Mammary epithelial cell (primary cell): ENCODE results near the gene HADH.

Experiments used
- CTCF ChIP-seq, 2 donors: IDR thresholded peaks in 1 of 2; conservative IDR thresholded peaks in 1 of 2; 2 replicates each; pipeline ENCODE4 v1.5.1; 2011 to 2012; ENCODE audit warnings: inconsistent platforms in 2 of 2, low read length in 2 of 2, mild to moderate bottlenecking in 2 of 2, control low read depth in 1 of 2, low read depth in 1 of 2; ENCODE audit not compliant: insufficient read depth in 1 of 2; ENCODE audit errors: extremely low read depth in 1 of 2
- EZH2 ChIP-seq: IDR thresholded peaks from 2 replicates; pipeline ENCODE4 v1.6.1; 2012; ENCODE audit warnings: low read length, inconsistent platforms, borderline replicate concordance

- TF ChIP-seq EZH2 (no peak), CTCF (conservative IDR thresholded peaks at IDR 0.05 in 1 of 2, IDR thresholded peaks at IDR 0.05 in 1 of 2; ENCODE audit: extremely low read depth in 1 of 2, insufficient read depth in 1 of 2, low read depth in 1 of 2, low read length in 2 of 2) (no peak)
Observed at GRCh38 chr4:108044951-108045686, 55.4 kb downstream of the HADH start.
